GM12891 (cell line): ENCODE measurements around the gene SPINT2.

Experiments used
- POLR2A ChIP-seq: IDR thresholded peaks from 2 replicates; pipeline ENCODE4 v1.6.1; 2011; ENCODE audit warnings: low read depth, low read length, control low read depth
- POLR2AphosphoS5 ChIP-seq: IDR thresholded peaks from 2 replicates; pipeline ENCODE4 v1.6.1; 2011; ENCODE audit warnings: low read depth, low read length, control low read depth
- SPI1 ChIP-seq: IDR thresholded peaks from 2 replicates; pipeline ENCODE4 v1.6.1; 2011; ENCODE audit warnings: low read depth, low read length, control low read depth
- TAF1 ChIP-seq: IDR thresholded peaks from 2 replicates; pipeline ENCODE4 v1.6.1; 2011; ENCODE audit warnings: low read depth, low read length, control low read depth

DNA sequence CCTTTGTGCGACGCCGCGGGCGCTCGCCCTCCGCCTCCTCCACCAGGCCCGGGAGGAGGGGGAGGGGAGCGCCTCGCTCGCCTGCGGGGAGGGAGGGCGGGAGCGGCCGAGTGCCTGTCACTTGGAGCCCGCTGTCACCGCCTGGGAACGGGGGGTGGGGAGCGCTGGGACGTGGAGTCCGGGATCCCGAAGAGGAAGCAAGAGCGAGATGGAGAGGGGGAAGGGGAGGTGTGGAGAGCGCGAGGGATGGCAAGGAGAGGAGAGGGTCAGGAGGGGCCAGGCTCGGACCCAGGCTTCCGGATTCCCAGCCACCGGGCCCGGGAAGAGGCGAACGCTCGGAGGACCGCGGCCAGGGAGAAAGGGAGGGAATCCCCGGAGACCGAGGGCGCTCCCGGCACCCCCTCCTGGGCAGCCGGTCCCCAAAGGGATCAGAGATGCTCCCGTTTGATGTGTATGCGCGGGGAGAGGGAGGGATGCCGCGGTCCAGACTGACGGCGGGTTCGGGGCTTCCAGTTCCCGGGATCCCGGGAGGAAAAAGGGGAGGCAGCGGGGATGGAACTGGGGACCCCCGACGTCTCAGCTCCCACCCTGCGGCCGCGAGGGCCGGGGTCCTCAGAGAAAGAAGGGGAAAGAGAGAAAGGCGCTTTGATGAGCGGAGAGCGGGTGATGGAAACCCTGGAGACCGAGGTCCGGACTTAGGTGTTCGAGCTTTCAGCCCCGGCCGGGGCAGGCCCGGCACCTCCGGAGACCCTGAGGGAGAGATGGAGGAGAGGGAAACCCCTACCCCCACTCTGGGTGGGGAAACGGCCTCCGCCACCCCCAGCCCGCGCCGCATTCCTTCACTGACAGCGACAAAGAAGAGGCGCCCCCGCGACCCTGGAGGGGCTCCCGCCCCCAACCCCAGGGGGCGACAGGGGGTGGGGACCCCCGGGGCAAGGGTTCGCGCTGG is 35.6 kb upstream of the SPINT2 start:
- TF ChIP-seq POLR2AphosphoS5 (no peak), POLR2A (no peak), SPI1 (no peak), TAF1 (no peak)
